H9 (cell line): ENCODE measurements around the gene ZMIZ1. TPM values are rescaled to one million over a fixed set of nuclear protein-coding genes. Genes with fewer than 3 reads are reported as not detected.

Experiments used
- DNase-seq: peaks from one replicate; pipeline ENCODE4 v3.0.0-alpha.2; 2017
- H2AFZ ChIP-seq: one replicate; pipeline ENCODE4 v1.6.1; 2013; ENCODE audit warnings: mild to moderate bottlenecking, low read length, control low read depth, moderate library complexity
- H2AK5ac ChIP-seq: 2 replicates; pipeline ENCODE4 v1.6.1; 2013; ENCODE audit warnings: low read length, control low read depth, mixed read lengths; ENCODE audit not compliant: insufficient read length
- H2BK120ac ChIP-seq: one replicate; pipeline ENCODE4 v1.6.1; 2013; ENCODE audit warnings: low read depth, mild to moderate bottlenecking, low read length, control low read depth, inconsistent platforms; ENCODE audit not compliant: poor library complexity, severe bottlenecking
- H2BK12ac ChIP-seq: 2 replicates; pipeline ENCODE4 v1.6.1; 2013; ENCODE audit warnings: low read length, control low read depth, mixed read lengths, low read depth; ENCODE audit not compliant: insufficient read length
- H2BK15ac ChIP-seq: 2 replicates; pipeline ENCODE4 v1.6.1; 2013; ENCODE audit warnings: low read depth, low read length, control low read depth
- H2BK20ac ChIP-seq: one replicate; pipeline ENCODE4 v1.6.1; 2013; ENCODE audit warnings: low read depth, mild to moderate bottlenecking, low read length, control low read depth, inconsistent platforms; ENCODE audit not compliant: poor library complexity, severe bottlenecking
- H2BK5ac ChIP-seq: 2 replicates; pipeline ENCODE4 v1.6.1; 2013; ENCODE audit warnings: low read length, control low read depth, mixed read lengths; ENCODE audit not compliant: insufficient read length
- H3K14ac ChIP-seq: 2 replicates; pipeline ENCODE4 v1.6.1; 2013; ENCODE audit warnings: low read length, control low read depth; ENCODE audit not compliant: insufficient read depth
- H3K18ac ChIP-seq: 2 replicates; pipeline ENCODE4 v1.6.1; 2013; ENCODE audit warnings: low read depth, mild to moderate bottlenecking, mixed read lengths, low read length, control low read depth; ENCODE audit not compliant: insufficient read length
- H3K23ac ChIP-seq: 2 replicates; pipeline ENCODE4 v1.6.1; 2013; ENCODE audit warnings: low read length, control low read depth, mixed read lengths, low read depth; ENCODE audit not compliant: insufficient read length
- H3K23me2 ChIP-seq: 2 replicates; pipeline ENCODE4 v1.6.1; 2013; ENCODE audit warnings: low read depth, mild to moderate bottlenecking, mixed read lengths, low read length, control low read depth; ENCODE audit not compliant: insufficient read length, poor library complexity, severe bottlenecking
- H3K27ac ChIP-seq: 2 replicates; pipeline ENCODE4 v1.5.1; 2013; ENCODE audit warnings: low read length, control low read depth, mixed read lengths, low read depth; ENCODE audit not compliant: insufficient read length
- H3K27me3 ChIP-seq: 2 replicates; pipeline ENCODE4 v1.6.1; 2013; ENCODE audit warnings: low read length, control low read depth, inconsistent platforms; ENCODE audit not compliant: insufficient read depth
- H3K4ac ChIP-seq: 2 replicates; pipeline ENCODE4 v1.6.1; 2013; ENCODE audit warnings: low read depth, mild to moderate bottlenecking, control low read depth, inconsistent platforms, low read length, moderate library complexity
- H3K4me1 ChIP-seq: 2 replicates; pipeline ENCODE4 v1.6.1; 2013; ENCODE audit warnings: low read length, control low read depth, inconsistent platforms; ENCODE audit not compliant: insufficient read depth
- H3K4me2 ChIP-seq: 2 replicates; pipeline ENCODE4 v1.6.1; 2013; ENCODE audit warnings: low read length, control low read depth, mixed read lengths; ENCODE audit not compliant: insufficient read length, insufficient read depth
- H3K56ac ChIP-seq: 2 replicates; pipeline ENCODE4 v1.6.1; 2013; ENCODE audit warnings: low read depth, mild to moderate bottlenecking, mixed read lengths, low read length, control low read depth; ENCODE audit not compliant: insufficient read length
- H3K79me1 ChIP-seq: 2 replicates; pipeline ENCODE4 v1.6.1; 2013; ENCODE audit warnings: low read depth, mild to moderate bottlenecking, moderate library complexity, low read length, control low read depth, inconsistent platforms; ENCODE audit not compliant: insufficient read depth, poor library complexity, severe bottlenecking
- H3K79me2 ChIP-seq: 2 replicates; pipeline ENCODE4 v1.6.1; 2013; ENCODE audit warnings: low read length, control low read depth, inconsistent platforms; ENCODE audit not compliant: insufficient read depth
- H3K9ac ChIP-seq: 2 replicates; pipeline ENCODE4 v1.6.1; 2013; ENCODE audit warnings: low read length, control low read depth, mixed read lengths; ENCODE audit not compliant: insufficient read length; ENCODE audit errors: extremely low read depth
- H3K9me3 ChIP-seq: one replicate; pipeline ENCODE4 v1.6.1; 2013; ENCODE audit warnings: low read depth, low read length, inconsistent platforms; ENCODE audit not compliant: control insufficient read depth
- H3T11ph ChIP-seq: one replicate; pipeline ENCODE4 v1.6.1; 2013; ENCODE audit warnings: mild to moderate bottlenecking, low read length, control low read depth, inconsistent platforms
- H4K20me1 ChIP-seq: one replicate; pipeline ENCODE4 v1.6.1; 2013; ENCODE audit not compliant: control insufficient read depth, insufficient read length, insufficient read depth
- H4K5ac ChIP-seq: 2 replicates; pipeline ENCODE4 v1.6.1; 2013; ENCODE audit warnings: low read depth, mild to moderate bottlenecking, mixed read lengths, low read length, control low read depth; ENCODE audit not compliant: insufficient read length
- H4K8ac ChIP-seq: replicated peaks from 2 replicates; pipeline ENCODE4 v1.6.1; 2013; ENCODE audit warnings: low read length, control low read depth, mixed read lengths, low read depth; ENCODE audit not compliant: insufficient read length
- H4K91ac ChIP-seq: 2 replicates; pipeline ENCODE4 v1.6.1; 2013; ENCODE audit warnings: low read depth, mild to moderate bottlenecking, moderate library complexity, mixed read lengths, low read length, control low read depth; ENCODE audit not compliant: insufficient read length
- H3K27ac Mint-ChIP-seq, 3 experiments: 2 replicates in 2 of 3; 3 replicates in 1 of 3; pipeline ENCODE4 v1.8.0; 2020 to 2021; ENCODE audit warnings: mixed read lengths in 3 of 3, mild to moderate bottlenecking in 1 of 3, moderate library complexity in 1 of 3
- H3K27me3 Mint-ChIP-seq: 2 replicates; pipeline ENCODE4 v1.8.0; 2021; ENCODE audit warnings: low read depth, mild to moderate bottlenecking, moderate library complexity, mixed read lengths
- H3K36me3 Mint-ChIP-seq, 3 experiments: 2 replicates in 2 of 3; 3 replicates in 1 of 3; pipeline ENCODE4 v1.8.0; 2020 to 2021; ENCODE audit warnings: low read depth in 3 of 3, mixed read lengths in 3 of 3; ENCODE audit not compliant: insufficient read depth in 1 of 3
- H3K4me1 Mint-ChIP-seq, 2 experiments: 2 replicates each; pipeline ENCODE4 v1.8.0; 2020; ENCODE audit warnings: mixed read lengths in 2 of 2
- H3K4me3 Mint-ChIP-seq, 2 experiments: 2 replicates in 1 of 2; 3 replicates in 1 of 2; pipeline ENCODE4 v1.8.0; 2020 to 2021; ENCODE audit warnings: mild to moderate bottlenecking in 2 of 2, mixed read lengths in 2 of 2, moderate library complexity in 1 of 2
- H3K9me3 Mint-ChIP-seq, 2 experiments: 2 replicates in 1 of 2; 3 replicates in 1 of 2; pipeline ENCODE4 v1.8.0; 2020; ENCODE audit warnings: mild to moderate bottlenecking in 2 of 2, mixed read lengths in 2 of 2, moderate library complexity in 1 of 2
- WGBS: extraction: QIAGEN DNeasy Blood & Tissue Kit; methylation state at CpG from one replicate; pipeline ENCODE4 v1.1.7; 2013; ENCODE audit warnings: missing lambda C conversion rate, low lambda C conversion rate, mixed read lengths; ENCODE audit not compliant: insufficient read length; ENCODE audit errors: extremely low coverage; 5-methylcytosine and 5-hydroxymethylcytosine counted together
- total RNA-seq: library from RNA; stranded (reverse); gene quantifications from 2 replicates; pipeline ENCODE4 v1.2.1, GENCODE V29; 2021
- TF ChIP-seq, protein P1 (sequence below): fragments of 200-600 bp; sonication (generic); conservative IDR thresholded peaks from 3 replicates; pipeline ENCODE4 v1.8.0; 2021; ENCODE audit warnings: antibody characterized with exemption, mild to moderate bottlenecking

The ZMIZ1 gene
- total RNA-seq, 1 experiment from 2014 or later, result 36.9 TPM

DNA sequence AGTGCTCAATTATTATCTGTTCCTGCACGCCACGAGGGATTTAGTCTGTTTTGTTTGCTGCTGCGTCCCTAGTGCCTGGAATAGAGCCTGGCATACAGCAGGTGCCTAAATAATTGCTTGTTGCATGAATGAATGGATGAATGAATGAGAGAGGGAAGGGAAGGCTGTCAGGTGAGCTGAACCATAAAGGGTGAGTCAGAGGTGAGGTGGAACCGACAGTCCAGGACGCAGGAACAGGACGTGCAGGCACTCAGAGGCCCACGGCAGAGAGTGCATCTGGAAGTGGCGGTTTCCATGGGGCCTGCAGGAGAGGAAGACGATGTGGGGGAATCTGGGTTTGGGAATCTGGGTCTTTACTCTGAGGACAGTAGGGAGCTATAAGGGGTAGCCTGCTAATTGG is 260.8 kb downstream of the ZMIZ1 start:
- WGBS, result no CpG with 5 or more reads among the region's 9 CpGs
- no peak overlapping the region for H2BK5ac ChIP-seq
- H3K9me3 Mint-ChIP-seq, result peaks cover 7 to 8% of the 10 kb centered on the region in 2 experiments; a peak in 4 of 5 replicates
- no peak overlapping the region for H3K4ac ChIP-seq
- no peak overlapping the region for H2BK15ac ChIP-seq
- H4K91ac ChIP-seq, result no peak overlapping the region
- no peak overlapping the region for H3K14ac ChIP-seq
- H2BK20ac ChIP-seq, result no peak overlapping the region
- H3K4me2 ChIP-seq, result no peak overlapping the region
- H3K9ac ChIP-seq, result no peak overlapping the region
- H3K4me1 ChIP-seq, result no peaks in the 10 kb centered on the region
- H3T11ph ChIP-seq, result no peak overlapping the region
- H3K27ac Mint-ChIP-seq, result no peak overlapping the region
- H3K27me3 ChIP-seq, result no peaks in the 10 kb centered on the region
- H3K56ac ChIP-seq, result no peak overlapping the region
- no peak overlapping the region for H2AK5ac ChIP-seq
- no peaks in the 10 kb centered on the region for H3K79me2 ChIP-seq
- no peaks in the 10 kb centered on the region for H3K23me2 ChIP-seq
- H3K4me1 Mint-ChIP-seq, result no peaks in the 10 kb centered on the region
- DNase-seq, result no peak
- H2AFZ ChIP-seq, result no peak overlapping the region
- H4K20me1 ChIP-seq, result no peaks in the 10 kb centered on the region
- no peak overlapping the region for H3K23ac ChIP-seq
- TF ChIP-seq, protein P1, sequence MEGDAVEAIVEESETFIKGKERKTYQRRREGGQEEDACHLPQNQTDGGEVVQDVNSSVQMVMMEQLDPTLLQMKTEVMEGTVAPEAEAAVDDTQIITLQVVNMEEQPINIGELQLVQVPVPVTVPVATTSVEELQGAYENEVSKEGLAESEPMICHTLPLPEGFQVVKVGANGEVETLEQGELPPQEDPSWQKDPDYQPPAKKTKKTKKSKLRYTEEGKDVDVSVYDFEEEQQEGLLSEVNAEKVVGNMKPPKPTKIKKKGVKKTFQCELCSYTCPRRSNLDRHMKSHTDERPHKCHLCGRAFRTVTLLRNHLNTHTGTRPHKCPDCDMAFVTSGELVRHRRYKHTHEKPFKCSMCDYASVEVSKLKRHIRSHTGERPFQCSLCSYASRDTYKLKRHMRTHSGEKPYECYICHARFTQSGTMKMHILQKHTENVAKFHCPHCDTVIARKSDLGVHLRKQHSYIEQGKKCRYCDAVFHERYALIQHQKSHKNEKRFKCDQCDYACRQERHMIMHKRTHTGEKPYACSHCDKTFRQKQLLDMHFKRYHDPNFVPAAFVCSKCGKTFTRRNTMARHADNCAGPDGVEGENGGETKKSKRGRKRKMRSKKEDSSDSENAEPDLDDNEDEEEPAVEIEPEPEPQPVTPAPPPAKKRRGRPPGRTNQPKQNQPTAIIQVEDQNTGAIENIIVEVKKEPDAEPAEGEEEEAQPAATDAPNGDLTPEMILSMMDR, result no peak
- H3K27ac ChIP-seq, result no peak overlapping the region
- H3K18ac ChIP-seq, result no peak overlapping the region
- peaks cover 11% of the 10 kb centered on the region for H3K27me3 Mint-ChIP-seq
- no peaks in the 10 kb centered on the region for H3K9me3 ChIP-seq
- H4K5ac ChIP-seq, result no peak overlapping the region
- peaks cover 0 to 3% (median 2%) of the 10 kb centered on the region in 3 experiments; a peak in 4 of 7 replicates for H3K36me3 Mint-ChIP-seq
- H4K8ac ChIP-seq, result no peak overlapping the region
- H3K4me3 Mint-ChIP-seq, result no peak overlapping the region
- no peak overlapping the region for H2BK12ac ChIP-seq
- no peaks in the 10 kb centered on the region for H3K79me1 ChIP-seq
- H2BK120ac ChIP-seq, result no peak overlapping the region
